ENCODE data around the gene ERF. TPM values are rescaled to one million over a fixed set of nuclear protein-coding genes. Genes with fewer than 3 reads are reported as not detected.

ERF gene
- total and polyA plus RNA-seq, 3 experiments from 2014 or later = 5.1 to 64.7 (median 58.7) TPM

DNA sequence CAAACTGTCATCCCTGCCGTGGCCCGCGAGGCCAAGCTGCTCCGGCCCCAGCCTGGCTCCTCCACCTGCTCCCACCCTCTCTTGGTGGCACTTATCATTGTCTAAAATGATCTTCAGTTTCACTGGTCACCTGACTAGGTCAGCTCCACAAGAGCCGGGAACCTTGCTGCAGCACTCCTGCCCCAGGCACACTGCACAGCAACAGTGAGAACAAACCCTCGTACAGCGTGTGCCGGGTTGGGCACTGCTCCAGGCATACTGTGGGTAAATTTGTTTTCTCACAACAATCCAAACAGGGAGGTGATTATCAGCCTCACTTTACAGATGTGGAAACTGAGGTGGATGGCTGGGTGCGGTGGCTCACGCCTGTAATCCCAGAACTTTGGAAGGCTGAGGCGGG lies 46.3 kb downstream of the ERF start:
- no peak for DNase-seq
- Mint-ChIP-seq H3K4me3 (peak overlapping the region in 1 of 7 donors; percentile 48), H3K36me3 (peaks cover 12 to 88% (median 24%) of the 10 kb centered on the region in 3 donors), H3K9me3 (no peaks in the 10 kb centered on the region), H3K27ac (peak overlapping the region in 6 of 8 donors; percentile 23 to 95 (median 56)), H3K4me1 (peaks cover 54 to 75% (median 71%) of the 10 kb centered on the region in 3 donors), H3K27me3 (no peaks in the 10 kb centered on the region)
- Histone ChIP-seq H3K27me3 (ENCODE audit: insufficient read depth, low read length, poor library complexity, severe bottlenecking) (no peaks in the 10 kb centered on the region), H3K4me3 (ENCODE audit: low read length) (no peak overlapping the region), H3K9me3 (ENCODE audit: low read length) (no peaks in the 10 kb centered on the region), H3K36me3 (ENCODE audit: insufficient read depth, low read length) (peaks cover 64% of the 10 kb centered on the region), H3K4me1 (ENCODE audit: insufficient read depth, low read length) (peaks cover 48% of the 10 kb centered on the region), H3K27ac (ENCODE audit: low read depth, low read length) (no peak overlapping the region)
- POLR2A ChIA-PET = interaction anchor here (0.9 kb wide), 1 partner anchor 8 kb away, joined by 3 read pairs; no protein-coding TSS in a partner anchor
- CTCF ChIA-PET = interaction anchor here (1.8 kb wide), 1 partner anchor 71 kb away, joined by 3 read pairs; no protein-coding TSS in a partner anchor

DNA sequence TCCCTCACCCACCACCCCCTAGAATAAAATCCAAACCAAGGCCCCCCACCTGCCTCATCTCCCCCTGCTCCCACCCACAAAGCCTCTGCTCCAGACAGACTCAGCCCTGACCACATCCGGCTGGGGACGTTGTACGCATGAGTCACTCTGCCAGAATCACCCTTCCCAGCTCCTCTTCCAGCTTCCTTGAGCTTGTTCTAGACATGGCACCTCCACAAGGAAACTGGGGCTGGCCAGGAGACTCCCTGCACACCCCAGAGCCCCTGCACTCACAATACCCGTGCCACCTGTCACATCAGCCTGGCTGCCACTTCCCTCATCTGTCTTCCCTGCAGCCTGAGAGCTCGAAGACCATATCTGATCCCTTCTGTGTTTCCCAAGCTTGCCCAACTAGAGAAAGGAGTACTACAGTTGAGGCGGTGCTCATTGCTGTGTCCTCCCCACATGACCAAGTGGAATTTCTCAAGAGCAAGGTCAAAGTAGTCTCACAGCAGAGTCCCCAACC lies 47.1 kb downstream of the ERF start:
- ChIA-PET CTCF (interaction anchor here (1.0 to 2.5 kb wide), 4 partner anchors 8 to 99 kb away, joined by 3 to 10 read pairs (median 4); no protein-coding TSS in a partner anchor), POLR2A (interaction anchor here (0.9 kb wide), 1 partner anchor 9 kb away, joined by 3 read pairs; no protein-coding TSS in a partner anchor)
- H3K27me3 Mint-ChIP-seq = no peaks in the 10 kb centered on the region
- peaks cover 12 to 88% (median 25%) of the 10 kb centered on the region in 3 donors for H3K36me3 Mint-ChIP-seq
- no peaks in the 10 kb centered on the region for H3K27me3 ChIP-seq (ENCODE audit: insufficient read depth, low read length, poor library complexity, severe bottlenecking)
- H3K36me3 ChIP-seq (ENCODE audit: insufficient read depth, low read length) = peaks cover 62% of the 10 kb centered on the region
- no peak overlapping the region for H3K4me3 ChIP-seq (ENCODE audit: low read length)
- no peaks in the 10 kb centered on the region for H3K9me3 Mint-ChIP-seq
- DNase-seq = peak in 1 of 5 donors; percentile 42
- H3K4me1 Mint-ChIP-seq = peaks cover 54 to 75% (median 71%) of the 10 kb centered on the region in 3 donors
- no peak overlapping the region for H3K27ac ChIP-seq (ENCODE audit: low read depth, low read length)
- peaks cover 48% of the 10 kb centered on the region for H3K4me1 ChIP-seq (ENCODE audit: insufficient read depth, low read length)
- no peaks in the 10 kb centered on the region for H3K9me3 ChIP-seq (ENCODE audit: low read length)
- H3K27ac Mint-ChIP-seq = peak overlapping the region; percentile 59 to 94 (median 90)
- H3K4me3 Mint-ChIP-seq = peak overlapping the region in 5 of 7 donors; percentile 46 to 84 (median 60)

DNA sequence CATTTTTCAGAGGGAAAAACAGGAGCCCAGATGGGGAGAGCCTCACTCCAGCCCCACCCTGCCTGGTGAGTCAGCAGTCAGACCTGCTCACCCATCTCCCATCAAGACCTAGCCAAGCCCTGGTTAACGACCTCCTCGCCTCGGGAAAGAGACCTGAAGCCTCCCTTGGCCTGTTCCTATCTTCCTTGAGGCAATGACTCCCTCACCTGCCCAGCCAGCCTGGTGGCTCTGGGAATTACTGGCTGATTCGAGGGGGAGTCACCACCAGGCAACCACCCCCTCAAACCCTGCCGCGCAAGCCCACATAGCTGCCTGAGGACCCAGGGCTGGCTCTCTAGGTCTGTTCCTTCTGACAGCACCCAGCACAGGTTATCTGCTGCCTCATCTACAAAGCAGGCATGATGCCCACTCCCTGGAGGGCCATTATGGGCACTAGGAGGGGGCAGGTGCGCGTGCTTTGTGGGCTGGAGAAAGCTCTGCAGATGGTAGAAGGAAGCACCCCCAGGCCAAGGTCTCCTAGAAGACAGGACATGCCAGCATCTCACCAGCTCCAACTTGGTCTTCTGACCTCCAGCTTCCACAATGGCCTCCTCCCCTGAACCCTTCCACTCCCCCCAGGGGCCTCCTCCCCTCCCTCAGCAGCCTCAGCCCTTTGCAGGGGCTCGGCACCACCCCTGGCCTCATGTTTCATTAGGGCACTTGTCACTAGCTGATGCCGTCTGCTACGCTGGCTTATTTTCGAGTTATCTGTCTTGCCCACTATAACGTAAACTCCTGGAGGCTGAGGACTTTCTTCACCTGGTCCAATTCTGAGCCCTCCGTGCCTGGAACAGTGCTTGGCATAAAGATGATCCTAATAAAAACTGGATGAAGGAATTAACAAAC lies 47.8 kb downstream of the ERF start:
- ChIA-PET POLR2A (no interaction called here), CTCF (interaction anchor here (1.0 to 2.5 kb wide), 6 partner anchors 9 to 99 kb away, joined by 3 to 10 read pairs (median 4); no protein-coding TSS in a partner anchor)
- Histone ChIP-seq H3K27me3 (ENCODE audit: insufficient read depth, low read length, poor library complexity, severe bottlenecking) (no peaks in the 10 kb centered on the region), H3K4me3 (ENCODE audit: low read length) (no peak overlapping the region), H3K9me3 (ENCODE audit: low read length) (no peaks in the 10 kb centered on the region), H3K36me3 (ENCODE audit: insufficient read depth, low read length) (peaks cover 64% of the 10 kb centered on the region), H3K4me1 (ENCODE audit: insufficient read depth, low read length) (peaks cover 48% of the 10 kb centered on the region), H3K27ac (ENCODE audit: low read depth, low read length) (peak overlapping the region; percentile 11)
- Mint-ChIP-seq H3K27ac (peak overlapping the region; percentile 59 to 94 (median 90)), H3K4me3 (peak overlapping the region in 4 of 7 donors; percentile 46 to 84 (median 60)), H3K27me3 (no peaks in the 10 kb centered on the region), H3K9me3 (no peaks in the 10 kb centered on the region), H3K36me3 (peaks cover 14 to 88% (median 25%) of the 10 kb centered on the region in 3 donors), H3K4me1 (peaks cover 56 to 75% (median 72%) of the 10 kb centered on the region in 3 donors)
- no peak for DNase-seq

DNA sequence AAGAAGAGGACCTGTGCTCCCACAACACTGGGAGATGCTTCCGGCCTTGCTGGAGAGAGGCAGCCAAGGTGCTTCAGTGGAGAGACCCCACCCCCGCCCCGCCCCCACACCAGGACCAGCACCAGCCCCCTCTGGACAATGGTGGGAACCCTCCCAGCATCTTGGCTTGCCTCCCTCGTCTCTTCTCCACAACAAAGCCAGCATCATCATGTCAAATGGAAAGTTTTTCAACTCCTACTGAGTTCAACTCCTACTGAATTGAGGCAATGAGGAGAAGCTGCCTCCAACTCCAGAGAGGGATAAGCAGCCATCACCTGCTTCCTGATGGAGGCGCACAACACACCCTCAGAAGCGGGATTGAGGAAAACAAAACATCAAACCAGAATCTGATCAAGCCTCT lies 50.3 kb downstream of the ERF start:
- CTCF ChIA-PET = interaction anchor here (0.9 kb wide), 1 partner anchor 72 kb away, joined by 3 read pairs; no protein-coding TSS in a partner anchor
- Histone ChIP-seq H3K4me3 (ENCODE audit: low read length) (no peak overlapping the region), H3K27me3 (ENCODE audit: insufficient read depth, low read length, poor library complexity, severe bottlenecking) (no peaks in the 10 kb centered on the region), H3K36me3 (ENCODE audit: insufficient read depth, low read length) (peaks cover 57% of the 10 kb centered on the region), H3K4me1 (ENCODE audit: insufficient read depth, low read length) (peaks cover 72% of the 10 kb centered on the region), H3K27ac (ENCODE audit: low read depth, low read length) (no peak overlapping the region), H3K9me3 (ENCODE audit: low read length) (no peaks in the 10 kb centered on the region)
- H3K4me3 Mint-ChIP-seq = peak overlapping the region in 2 of 7 donors; percentile 17 to 48
- DNase-seq = no peak
- peaks cover 76 to 93% (median 90%) of the 10 kb centered on the region in 3 donors for H3K4me1 Mint-ChIP-seq
- H3K27me3 Mint-ChIP-seq = no peaks in the 10 kb centered on the region
- no peaks in the 10 kb centered on the region for H3K9me3 Mint-ChIP-seq
- peaks cover 11 to 90% (median 21%) of the 10 kb centered on the region in 3 donors for H3K36me3 Mint-ChIP-seq
- peak overlapping the region; percentile 30 to 97 (median 84) for H3K27ac Mint-ChIP-seq
- POLR2A ChIA-PET = no interaction called here

DNA sequence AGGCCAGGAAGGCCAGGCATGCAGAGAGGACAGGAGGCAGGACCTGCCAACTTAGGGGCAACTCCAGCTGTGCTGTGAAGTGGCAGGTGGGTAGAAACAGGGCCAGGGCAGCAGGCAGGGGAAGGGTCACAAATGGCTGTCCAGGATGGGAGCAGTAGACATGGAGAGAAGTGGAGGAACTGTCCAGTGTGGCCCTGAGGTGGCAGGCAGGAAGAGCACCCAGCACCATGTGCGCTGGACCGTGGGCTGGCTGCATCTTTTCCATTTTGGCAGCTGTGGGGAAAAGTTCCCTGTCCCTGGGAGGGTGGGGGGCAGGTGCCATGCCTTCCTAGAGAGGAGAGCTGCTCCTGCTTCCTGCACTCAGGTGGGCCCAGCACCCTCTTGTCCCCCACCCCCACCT lies 51.2 kb downstream of the ERF start:
- ChIA-PET POLR2A (interaction anchor here (0.6 kb wide), 1 partner anchor 39 kb away, joined by 3 read pairs; no protein-coding TSS in a partner anchor), CTCF (interaction anchor here (0.9 kb wide), 1 partner anchor 71 kb away, joined by 3 read pairs; no protein-coding TSS in a partner anchor)
- Histone ChIP-seq H3K27me3 (ENCODE audit: insufficient read depth, low read length, poor library complexity, severe bottlenecking) (no peaks in the 10 kb centered on the region), H3K27ac (ENCODE audit: low read depth, low read length) (no peak overlapping the region), H3K9me3 (ENCODE audit: low read length) (no peaks in the 10 kb centered on the region), H3K4me1 (ENCODE audit: insufficient read depth, low read length) (peaks cover 82% of the 10 kb centered on the region), H3K4me3 (ENCODE audit: low read length) (no peak overlapping the region), H3K36me3 (ENCODE audit: insufficient read depth, low read length) (peaks cover 49% of the 10 kb centered on the region)
- no peak for DNase-seq
- no peaks in the 10 kb centered on the region for H3K9me3 Mint-ChIP-seq
- H3K27ac Mint-ChIP-seq = peak overlapping the region; percentile 85 to 98 (median 94)
- H3K27me3 Mint-ChIP-seq = no peaks in the 10 kb centered on the region
- H3K36me3 Mint-ChIP-seq = peaks cover 8 to 89% (median 24%) of the 10 kb centered on the region in 3 donors
- H3K4me3 Mint-ChIP-seq = peak overlapping the region in 2 of 7 donors; percentile 26 to 61
- peaks cover 80 to 95% (median 93%) of the 10 kb centered on the region in 3 donors for H3K4me1 Mint-ChIP-seq

DNA sequence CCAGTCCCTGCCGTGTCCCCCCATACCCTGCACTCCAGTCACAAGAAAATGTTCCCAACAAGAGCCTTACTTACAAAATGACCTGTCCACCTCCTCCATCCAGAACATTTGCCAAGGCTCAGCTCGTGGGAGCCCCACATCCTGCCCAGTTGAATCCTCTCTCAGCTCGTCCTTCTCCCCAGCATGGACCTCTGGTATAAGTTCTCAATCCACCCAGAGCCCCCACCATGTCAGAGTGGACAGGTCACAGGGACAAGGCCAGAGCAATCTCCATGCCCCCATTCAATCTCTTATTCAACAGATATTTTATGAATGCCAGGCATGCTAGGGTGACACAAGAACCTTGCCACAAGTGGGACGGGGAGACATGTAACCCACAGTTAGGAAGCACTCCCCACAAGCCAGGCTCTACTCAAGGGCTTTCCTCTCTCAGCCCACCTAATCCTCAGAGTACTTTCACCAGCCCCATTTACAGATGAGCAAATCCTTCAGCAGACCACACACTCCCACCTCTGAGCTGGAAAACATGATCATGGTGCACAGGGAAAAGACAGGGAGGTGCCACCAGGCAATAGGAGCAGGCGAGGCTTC lies 52.5 kb downstream of the ERF start:
- Histone ChIP-seq H3K9me3 (ENCODE audit: low read length) (no peaks in the 10 kb centered on the region), H3K36me3 (ENCODE audit: insufficient read depth, low read length) (peaks cover 46% of the 10 kb centered on the region), H3K4me3 (ENCODE audit: low read length) (peak overlapping the region; percentile 22), H3K4me1 (ENCODE audit: insufficient read depth, low read length) (peaks cover 83% of the 10 kb centered on the region), H3K27me3 (ENCODE audit: insufficient read depth, low read length, poor library complexity, severe bottlenecking) (no peaks in the 10 kb centered on the region), H3K27ac (ENCODE audit: low read depth, low read length) (peak overlapping the region; percentile 19)
- Mint-ChIP-seq H3K27me3 (peaks cover 0 to 1% of the 10 kb centered on the region in 2 donors), H3K9me3 (no peaks in the 10 kb centered on the region), H3K4me3 (peak overlapping the region; percentile 77 to 92 (median 82)), H3K36me3 (peaks cover 8 to 83% (median 13%) of the 10 kb centered on the region in 3 donors), H3K27ac (peak overlapping the region; percentile 85 to 98 (median 97)), H3K4me1 (peaks cover 77 to 90% (median 90%) of the 10 kb centered on the region in 3 donors)
- DNase-seq = no peak
- CTCF ChIA-PET = interaction anchor here (0.7 to 1.3 kb wide), 2 partner anchors 18 to 77 kb away, joined by 3 to 4 read pairs; no protein-coding TSS in a partner anchor
- POLR2A ChIA-PET = interaction anchor here (0.5 to 1.0 kb wide), 4 partner anchors 8 to 112 kb away, joined by 3 to 8 read pairs (median 4); no protein-coding TSS in a partner anchor

DNA sequence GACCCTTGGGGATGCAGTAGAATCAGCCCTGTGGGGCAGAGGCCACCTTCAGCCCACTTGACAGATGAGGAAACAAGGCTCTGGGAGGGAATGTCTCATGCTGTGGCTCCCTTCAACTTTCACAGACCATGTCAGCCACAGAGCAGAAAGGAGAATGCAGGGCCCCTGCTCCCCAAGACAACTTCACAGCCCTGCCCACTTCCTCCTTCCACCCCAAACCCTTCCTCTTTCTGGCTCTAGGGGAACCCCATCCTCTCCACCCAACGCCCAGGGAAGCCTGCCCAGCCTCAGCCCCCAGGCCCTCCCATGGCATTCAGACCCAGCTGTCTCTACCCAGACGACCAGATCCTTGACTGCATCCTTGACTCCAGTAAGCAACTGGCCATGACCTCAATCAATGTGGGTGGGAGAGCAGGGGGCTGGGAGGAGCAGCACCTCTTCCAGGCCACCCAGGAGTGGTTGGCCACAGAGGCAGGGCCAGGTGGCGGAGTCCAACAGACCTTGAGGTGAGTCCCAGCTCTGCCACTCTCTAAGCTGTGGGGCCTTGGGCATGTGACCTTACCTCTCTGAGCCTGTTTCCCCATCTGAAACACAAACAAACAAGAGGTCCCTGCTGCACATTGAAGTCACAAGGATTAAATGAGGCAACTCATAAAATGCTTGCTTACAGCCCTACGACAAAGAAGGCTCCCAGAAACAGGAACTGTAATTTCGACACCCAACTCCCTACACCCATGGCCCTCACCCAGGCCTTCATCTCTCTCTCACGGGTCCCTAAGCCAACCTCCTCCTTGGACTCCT lies 53.2 kb downstream of the ERF start:
- Mint-ChIP-seq H3K27me3 (peaks cover 0 to 1% of the 10 kb centered on the region in 2 donors), H3K9me3 (no peaks in the 10 kb centered on the region), H3K4me1 (peaks cover 81 to 91% (median 90%) of the 10 kb centered on the region in 3 donors), H3K36me3 (peaks cover 8 to 83% (median 13%) of the 10 kb centered on the region in 3 donors), H3K27ac (peak overlapping the region; percentile 85 to 98 (median 97)), H3K4me3 (peak overlapping the region; percentile 77 to 92 (median 82))
- peaks cover 84% of the 10 kb centered on the region for H3K4me1 ChIP-seq (ENCODE audit: insufficient read depth, low read length)
- POLR2A ChIA-PET = interaction anchor here (0.5 to 0.9 kb wide), 2 partner anchors 13 to 15 kb away, joined by 3 to 6 read pairs; no protein-coding TSS in a partner anchor
- peak overlapping the region; percentile 22 for H3K4me3 ChIP-seq (ENCODE audit: low read length)
- peak in 4 of 5 donors; percentile 39 to 71 (median 59) for DNase-seq
- no peaks in the 10 kb centered on the region for H3K27me3 ChIP-seq (ENCODE audit: insufficient read depth, low read length, poor library complexity, severe bottlenecking)
- peak overlapping the region; percentile 88 for H3K27ac ChIP-seq (ENCODE audit: low read depth, low read length)
- H3K36me3 ChIP-seq (ENCODE audit: insufficient read depth, low read length) = peaks cover 42% of the 10 kb centered on the region
- CTCF ChIA-PET = interaction anchor here (0.7 to 1.5 kb wide), 4 partner anchors 17 to 124 kb away, joined by 3 to 4 read pairs (median 3); no protein-coding TSS in a partner anchor
- H3K9me3 ChIP-seq (ENCODE audit: low read length) = no peaks in the 10 kb centered on the region

Measured in CD8-positive, alpha-beta memory T cell (primary cell).